Effector CD8-positive, alpha-beta T cell (primary cell): ENCODE measurements around the gene MAP4K4.

ENCODE experiments used
- DNase-seq: peaks from one replicate; lab custom pipeline; 2025; lab: John Stamatoyannopoulos, UW

MAP4K4 gene

GRCh38 chr2:101692766-101693165 lies 4.7 kb upstream of the MAP4K4 start:
- no peak for DNase-seq

- no peak for DNase-seq
Observed at GRCh38 chr2:101693991-101694588, 3.4 kb upstream of the MAP4K4 start.

DNA sequence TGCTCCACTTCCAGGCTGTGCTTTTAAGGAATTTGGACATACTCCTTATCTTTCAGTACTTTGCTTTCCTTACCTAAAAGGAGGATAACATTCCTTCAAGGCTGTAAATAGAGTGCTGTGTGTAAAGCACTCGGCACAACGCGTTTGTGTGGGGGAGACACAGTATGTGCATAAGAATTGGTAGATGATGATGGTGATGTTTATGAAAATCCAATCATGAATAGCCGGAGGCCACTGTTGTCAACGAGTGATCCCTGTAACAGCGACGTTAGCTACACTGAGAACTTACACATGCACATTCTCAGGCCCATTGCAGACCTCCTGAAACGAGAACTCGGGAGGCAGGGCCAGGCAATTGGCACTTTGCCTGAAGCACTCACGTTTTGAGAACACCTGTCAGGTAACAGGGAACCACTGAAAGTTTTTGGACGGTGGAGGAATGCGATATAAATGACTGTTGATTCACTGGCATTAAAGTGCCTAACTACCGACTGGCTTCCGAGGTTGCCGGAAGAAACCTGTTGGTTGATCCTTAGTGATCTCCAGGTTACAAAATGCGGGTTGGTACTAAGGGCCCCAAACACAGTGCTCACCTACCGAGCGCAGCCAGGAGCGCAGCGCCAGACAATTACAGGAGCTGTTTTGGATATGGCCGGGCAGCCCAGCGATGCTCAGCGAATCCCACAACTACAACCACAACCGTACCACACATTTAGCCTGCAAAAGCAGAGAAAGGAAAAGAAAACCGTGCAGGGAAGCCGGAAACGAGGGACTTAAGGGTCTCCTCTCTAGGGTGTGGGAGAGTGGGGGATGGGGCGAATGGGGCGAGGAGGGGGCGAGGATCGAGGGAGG lies 1.0 kb upstream of the MAP4K4 start:
- DNase-seq: no peak

GRCh38 chr2:101698014-101698843 lies 722 bp downstream of the MAP4K4 start:
- no peak for DNase-seq

GRCh38 chr2:101698844-101699754 lies 1.6 kb downstream of the MAP4K4 start:
- DNase-seq: no peak

DNA sequence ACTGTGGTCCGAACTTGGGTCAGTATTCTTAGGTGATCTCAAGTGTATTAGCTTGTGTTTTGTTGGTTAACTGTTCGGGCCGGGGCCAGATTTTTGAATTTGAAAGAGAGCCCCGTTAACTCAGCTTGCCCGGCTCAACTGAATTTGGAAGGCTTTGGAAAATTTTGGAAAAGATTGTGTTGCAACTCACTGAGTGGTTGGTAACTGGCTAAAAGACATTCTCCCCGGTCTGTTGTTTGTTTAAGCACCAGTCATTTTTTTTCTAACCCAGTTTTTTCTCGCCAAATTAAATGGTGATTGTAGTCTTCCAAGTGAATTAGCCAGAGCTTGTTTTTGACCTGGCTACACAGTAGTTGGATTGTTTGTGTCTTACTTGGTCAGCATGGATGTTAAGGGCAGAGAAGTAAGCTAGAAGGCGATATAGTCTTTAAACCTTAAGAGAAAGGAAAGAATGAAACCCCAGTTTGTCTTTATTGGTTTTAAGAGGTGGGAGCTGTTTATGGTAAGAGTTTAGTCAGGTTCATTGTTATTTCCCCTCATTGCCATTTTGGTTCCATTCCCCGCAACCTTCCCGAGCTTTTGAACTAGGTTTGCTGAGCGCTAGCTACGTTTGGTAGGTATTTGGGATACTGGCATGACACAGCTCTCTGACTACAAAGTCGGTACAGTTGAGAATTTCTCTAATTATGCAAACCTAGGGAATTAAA lies 2.4 kb downstream of the MAP4K4 start:
- no peak for DNase-seq

DNA sequence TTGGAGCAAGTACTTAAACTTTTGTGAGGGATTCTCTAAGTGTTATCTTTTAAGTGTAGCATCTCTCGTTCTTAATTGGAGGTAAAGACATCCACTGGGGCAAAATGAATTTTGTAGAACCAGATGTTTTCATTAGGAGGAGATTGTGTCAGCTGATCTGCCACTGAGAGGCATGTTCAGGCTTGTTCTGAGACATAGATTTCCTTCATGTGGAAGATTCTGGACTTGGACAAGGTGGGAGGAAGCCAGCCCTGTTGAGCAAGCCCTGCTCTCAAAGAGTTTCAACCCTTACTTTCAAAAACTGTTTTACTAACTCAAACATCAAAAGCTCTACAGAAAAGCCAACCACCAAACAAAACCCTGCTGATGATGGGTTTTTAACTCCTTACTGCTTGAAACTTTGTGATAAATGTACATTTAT lies 6.5 kb downstream of the MAP4K4 start:
- DNase-seq: no peak

- no peak for DNase-seq
Observed at GRCh38 chr2:101704816-101705578, 7.5 kb downstream of the MAP4K4 start.

DNA sequence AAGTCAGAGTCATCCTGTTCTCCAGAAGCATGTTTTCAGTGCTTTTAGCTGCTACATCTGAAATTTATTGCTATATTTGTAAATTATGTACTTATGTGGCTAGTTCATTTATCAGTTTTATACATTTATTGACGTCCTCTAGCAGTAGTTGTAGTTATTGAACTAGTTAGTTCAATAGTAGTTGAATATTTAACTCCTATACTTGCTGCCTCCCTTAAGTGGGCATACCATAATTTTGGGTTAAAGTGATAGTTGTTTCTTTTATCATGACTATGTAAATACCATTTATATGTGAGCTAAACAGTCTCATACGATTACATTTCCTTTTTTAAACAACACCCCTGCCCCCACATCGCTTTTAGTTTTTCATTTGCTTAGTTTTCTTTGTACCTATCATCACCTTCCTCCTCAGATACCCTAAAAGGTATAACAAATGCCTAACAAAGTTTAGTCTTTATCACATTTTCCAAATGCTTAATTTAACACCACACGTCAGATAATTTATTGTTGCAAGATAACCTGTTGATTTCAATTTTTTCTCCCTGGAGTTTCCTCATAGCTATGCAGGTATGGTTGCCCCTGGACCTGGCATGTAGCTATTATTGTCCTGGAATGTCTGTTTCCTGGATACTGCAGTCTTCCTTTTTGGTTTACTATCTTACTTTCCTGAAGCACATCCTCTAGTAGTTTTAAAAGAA lies 8.8 kb downstream of the MAP4K4 start:
- no peak for DNase-seq

DNA sequence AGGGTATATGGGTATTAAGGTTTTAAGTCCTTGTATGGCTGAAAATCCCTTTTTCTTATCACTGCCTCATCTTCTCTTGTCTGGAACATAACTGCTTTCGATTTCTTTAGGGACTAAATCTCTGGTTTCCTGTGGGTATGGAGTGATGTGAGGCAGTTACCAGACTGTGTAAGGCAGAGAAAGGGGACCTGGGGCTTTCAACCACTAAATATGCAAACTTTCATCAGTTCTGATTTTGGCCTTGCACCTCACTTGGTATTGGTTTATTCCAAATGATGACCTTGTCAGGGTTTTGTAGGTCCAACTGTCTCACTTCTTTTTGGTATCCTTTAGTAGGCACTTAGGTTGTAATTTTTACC lies 9.3 kb downstream of the MAP4K4 start:
- no peak for DNase-seq

GRCh38 chr2:101710036-101710435 lies 12.5 kb downstream of the MAP4K4 start:
- DNase-seq: no peak

- no peak for DNase-seq
Observed at GRCh38 chr2:101710471-101711318, 13.2 kb downstream of the MAP4K4 start.

DNA sequence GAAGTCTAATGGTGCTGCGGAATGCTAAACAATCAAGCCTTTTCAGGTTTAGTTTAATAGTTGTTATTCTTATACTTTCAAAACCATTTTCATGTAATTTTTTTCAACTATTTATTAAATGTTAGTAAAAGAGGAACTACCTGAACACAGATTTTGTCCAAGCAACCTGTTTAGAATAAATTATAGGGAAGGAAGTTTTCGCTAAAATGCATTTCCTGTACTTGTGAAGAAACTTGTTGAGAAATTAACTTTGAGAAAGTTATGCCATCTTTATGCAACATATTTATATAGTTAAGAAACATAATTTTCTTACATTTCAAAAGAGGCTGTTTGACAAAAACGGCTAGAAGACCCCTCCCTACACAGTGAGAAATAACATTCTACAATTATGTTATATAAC lies 16.6 kb downstream of the MAP4K4 start:
- DNase-seq: no peak

GRCh38 chr2:101717071-101717845 lies 19.8 kb downstream of the MAP4K4 start:
- DNase-seq: no peak

DNA sequence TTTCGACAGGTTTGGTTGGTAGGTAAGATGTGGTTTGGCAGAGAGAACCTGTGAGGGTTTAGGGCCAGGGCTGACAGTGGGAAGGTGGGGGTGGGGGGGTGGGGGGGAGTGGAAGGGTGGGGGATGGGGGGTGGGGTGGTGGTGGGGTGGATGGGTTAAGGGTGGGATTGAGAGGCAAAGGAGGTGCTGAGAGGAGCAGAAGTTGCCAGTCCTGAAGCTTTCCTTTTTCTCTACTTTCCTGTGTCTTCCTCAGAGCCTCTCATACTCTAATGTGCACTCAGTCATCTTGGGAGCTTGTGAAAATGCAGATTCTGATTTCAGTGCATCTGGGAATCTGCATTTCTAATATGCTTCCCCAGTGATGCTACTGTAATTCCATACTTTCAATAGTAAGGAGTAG lies 21.0 kb downstream of the MAP4K4 start:
- DNase-seq: no peak

- DNase-seq: no peak
Observed at GRCh38 chr2:101718993-101719571, 21.6 kb downstream of the MAP4K4 start.

GRCh38 chr2:101720732-101721131 lies 23.2 kb downstream of the MAP4K4 start:
- no peak for DNase-seq

DNA sequence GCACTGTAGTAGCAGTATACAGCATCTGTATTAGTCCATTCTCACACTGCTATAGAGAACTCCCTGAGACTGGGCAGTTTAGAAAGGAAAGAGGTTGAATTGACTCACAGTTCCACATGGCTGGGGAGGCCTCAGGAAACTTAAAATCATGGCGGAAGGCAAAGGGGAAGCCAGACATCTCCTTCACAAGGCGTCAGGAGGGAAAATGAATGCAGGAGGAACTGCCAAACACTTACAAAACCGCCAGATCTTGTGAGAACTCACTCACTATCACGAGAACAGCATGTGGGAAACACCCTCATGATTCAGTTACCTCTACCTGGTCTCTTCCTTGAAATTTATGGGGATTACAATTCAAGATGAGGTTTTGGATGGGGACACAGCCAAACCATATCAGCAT lies 25.4 kb downstream of the MAP4K4 start:
- no peak for DNase-seq
